Ovary (tissue), 9 donors: Measurements from ENCODE around the gene MRTFA. TPM values are rescaled to one million over a fixed set of nuclear protein-coding genes. Genes with fewer than 3 reads are reported as not detected.
A peak's percentile ranks its signal among the peaks of the same experiment; 100 is the strongest.

Experiments
- DNase-seq, 5 donors: peaks; one replicate each; pipeline ENCODE4 v3.0.0-alpha.2; 2019 to 2020
- H3K27ac ChIP-seq, 2 donors: fragments of 200-600 bp; one replicate each; pipeline versions ENCODE4 v1.5.1 to v1.8.0; 2019 to 2022
- H3K27me3 ChIP-seq: fragments of 200-600 bp; one replicate; pipeline ENCODE4 v1.8.0; 2022
- H3K36me3 ChIP-seq: fragments of 200-600 bp; sonication (generic); one replicate; pipeline ENCODE4 v1.5.1; 2019
- H3K4me1 ChIP-seq: one replicate; pipeline ENCODE4 v1.8.1; 2013; ENCODE audit warnings: mild to moderate bottlenecking, moderate library complexity; ENCODE audit not compliant: insufficient read depth
- H3K4me3 ChIP-seq: fragments of 200-600 bp; sonication (generic); one replicate; pipeline ENCODE4 v1.5.1; 2017
- H3K9me3 ChIP-seq, 2 donors: fragments of 200-600 bp in 1 of 2; sonication (generic) in 1 of 2; one replicate each; pipeline versions ENCODE4 v1.5.1 to v1.8.1; 2013 to 2019; ENCODE audit warnings: mild to moderate bottlenecking in 1 of 2, moderate library complexity in 1 of 2
- CTCF ChIP-seq, 3 donors: fragments of 450-650 bp in 2 of 3; fragments of 200-600 bp in 1 of 3; IDR thresholded peaks; one replicate each; pipeline versions ENCODE4 v1.5.1 to v1.8.0; 2016 to 2022; ENCODE audit warnings: antibody characterized with exemption in 3 of 3, mild to moderate bottlenecking in 1 of 3
- EP300 ChIP-seq: sonication (generic); formaldehyde crosslinking; IDR thresholded peaks from one replicate; pipeline ENCODE4 v1.6.1; 2017; ENCODE audit warnings: antibody characterized with exemption
- POLR2A ChIP-seq: fragments of 450-650 bp; IDR thresholded peaks from one replicate; pipeline ENCODE4 v1.6.1; 2017; ENCODE audit warnings: antibody characterized with exemption, mild to moderate bottlenecking, moderate library complexity
- WGBS, 3 donors: extraction: QIAGEN DNeasy Blood & Tissue Kit in 1 of 3; methylation state at CpG; one replicate each; pipeline versions ENCODE4 v1.1.5 to v1.1.7; 2013 to 2017; 5-methylcytosine and 5-hydroxymethylcytosine counted together
- intact Hi-C, 4 donors: fragments of 100-400 bp; cut with DNase I; formaldehyde crosslinking; loops; one replicate each; pipeline versions ENCODE4 v1.11.0 to v1.15.1; 2022 to 2023
- polyA plus RNA-seq, 2 donors: library from polyadenylated mRNA; stranded (reverse); fragments of 200-250 nt in 1 of 2; fragments of 350-450 nt in 1 of 2; fragmentation: Illumina TruSeq in 1 of 2; extraction: RNeasy Lipid Tissue Mini Kit (QIAGEN cat#74804) in 1 of 2; gene quantifications; one replicate each; pipeline ENCODE4 v1.2.3, GENCODE V29; 2013 to 2014
- total RNA-seq, 7 donors: library from RNA; depleted of rRNA in 2 of 7; stranded (reverse); fragments of >200 nt in 2 of 7; fragmentation: NEBNext Ultra II Directional in 3 of 7; extraction: Animal tissue kit (Norgen Biotek cat#: 25700) in 3 of 7; gene quantifications; one replicate each; pipeline versions ENCODE4 v1.1.0 to v1.2.4, GENCODE V29; 2016 to 2023
- donor health status: DM: no; HTN: no; CAD: no; lungs with moderate emphysema.
- donor health status: DM: no; HTN: no; CAD: no.
- donor health status: Bipolar disorder and iron deficiency.
- donor health status: DM: yes; HTN: yes; CAD: no.
- donor health status: DM: no; HTN: no; CAD: no.
- donor health status: DM: yes; HTN: yes; CAD: no.

MRTFA gene
- total and polyA plus RNA-seq, 9 donors = 15.4 to 59.7 (median 54.9) TPM

GRCh38 chr22:40634119-40634903 lies 2.2 kb downstream of the MRTFA start:
- no peaks in the 10 kb centered on the region for H3K4me1 ChIP-seq
- H3K4me3 ChIP-seq = peak overlapping the region; percentile 99
- H3K27me3 ChIP-seq = no peaks in the 10 kb centered on the region
- no peaks in the 10 kb centered on the region for H3K36me3 ChIP-seq
- no peak for DNase-seq
- H3K27ac ChIP-seq = no peak overlapping the region
- intact Hi-C loops = loop anchor here in 2 of 4 donors (10.0 kb wide), 2 partner anchors 110 to 120 kb away; no protein-coding TSS in a partner anchor
- TF ChIP-seq CTCF (IDR thresholded peaks at IDR 0.05) = no peak
- TF ChIP-seq POLR2A = no peak
- no peak for TF ChIP-seq EP300
- no peaks in the 10 kb centered on the region for H3K9me3 ChIP-seq
- WGBS, 3 donors = 63 to 74% (median 72%) methylated on average over 11 of the region's 11 CpGs

- WGBS, 3 donors = 97% methylated on average over 3 of the region's 3 CpGs
- TF ChIP-seq CTCF (IDR thresholded peaks at IDR 0.05) = no peak
- no peak for TF ChIP-seq EP300
- no peak for TF ChIP-seq POLR2A
- H3K4me3 ChIP-seq = no peak overlapping the region
- H3K9me3 ChIP-seq = no peaks in the 10 kb centered on the region
- H3K36me3 ChIP-seq = no peaks in the 10 kb centered on the region
- no peaks in the 10 kb centered on the region for H3K27me3 ChIP-seq
- intact Hi-C loops = loop anchor here in 2 of 4 donors (10.0 kb wide), 2 partner anchors 108 to 118 kb away; no protein-coding TSS in a partner anchor
- H3K27ac ChIP-seq = no peak overlapping the region
- DNase-seq = no peak
- H3K4me1 ChIP-seq = peaks cover 2% of the 10 kb centered on the region
Observed at GRCh38 chr22:40633036-40633435, 3.5 kb downstream of the MRTFA start.

GRCh38 chr22:40631925-40632324 lies 4.6 kb downstream of the MRTFA start:
- TF ChIP-seq CTCF (IDR thresholded peaks at IDR 0.05) (no peak), POLR2A (no peak), EP300 (no peak)
- H3K36me3 ChIP-seq = no peaks in the 10 kb centered on the region
- 92 to 96% (median 92%) methylated on average over 2 of the region's 2 CpGs for WGBS, 3 donors
- no peak overlapping the region for H3K27ac ChIP-seq
- intact Hi-C loops = loop anchor here in 2 of 4 donors (10.0 kb wide), 2 partner anchors 107 to 117 kb away; no protein-coding TSS in a partner anchor
- no peaks in the 10 kb centered on the region for H3K27me3 ChIP-seq
- H3K4me3 ChIP-seq = no peak overlapping the region
- peaks cover 5% of the 10 kb centered on the region for H3K4me1 ChIP-seq
- DNase-seq = no peak
- no peaks in the 10 kb centered on the region for H3K9me3 ChIP-seq

GRCh38 chr22:40628354-40629042 lies 8.0 kb downstream of the MRTFA start:
- no peak overlapping the region for H3K27ac ChIP-seq
- H3K36me3 ChIP-seq = no peaks in the 10 kb centered on the region
- intact Hi-C loops = loop anchor here in 1 of 4 donors (2.0 kb wide), 1 partner anchor 46 kb away; no protein-coding TSS in a partner anchor
- DNase-seq = no peak
- TF ChIP-seq POLR2A (no peak), CTCF (IDR thresholded peaks at IDR 0.05) (no peak), EP300 (no peak)
- H3K9me3 ChIP-seq = no peaks in the 10 kb centered on the region
- H3K27me3 ChIP-seq = no peaks in the 10 kb centered on the region
- H3K4me1 ChIP-seq = peaks cover 8% of the 10 kb centered on the region
- H3K4me3 ChIP-seq = no peak overlapping the region
- WGBS, 3 donors = 59 to 77% (median 72%) methylated on average over 3 of the region's 3 CpGs
